ENCODE measurements around the gene AKAP10. TPM values are rescaled to one million over a fixed set of nuclear protein-coding genes. Genes with fewer than 3 reads are reported as not detected.
"Not testable (repeated sequence)": the region's sequence is repeated elsewhere in the genome, so short reads cannot be mapped to it uniquely, and the experiment has no call there.

AKAP10 gene
- polyA plus RNA-seq, 1 donor: 29.7 TPM

- peak; percentile 73 for DNase-seq
These were observed 110.1 kb downstream of the AKAP10 start, which contains the start of gene ULK2 for GRCh38 chr17:19867329-19868078. ULK2 (minus strand) TSS chr17:19867936; CDS start chr17:19867417, 519 bp downstream.

GRCh38 chr17:19867079-19867328, 110.6 kb downstream of the AKAP10 start:
- peak; percentile 65 for DNase-seq

- DNase-seq: no peak
These were observed 112.6 kb downstream of the AKAP10 start for GRCh38 chr17:19865021-19865420.

- DNase-seq: not testable (repeated sequence)
These were observed 116.9 kb downstream of the AKAP10 start for GRCh38 chr17:19860647-19861177.

DNA sequence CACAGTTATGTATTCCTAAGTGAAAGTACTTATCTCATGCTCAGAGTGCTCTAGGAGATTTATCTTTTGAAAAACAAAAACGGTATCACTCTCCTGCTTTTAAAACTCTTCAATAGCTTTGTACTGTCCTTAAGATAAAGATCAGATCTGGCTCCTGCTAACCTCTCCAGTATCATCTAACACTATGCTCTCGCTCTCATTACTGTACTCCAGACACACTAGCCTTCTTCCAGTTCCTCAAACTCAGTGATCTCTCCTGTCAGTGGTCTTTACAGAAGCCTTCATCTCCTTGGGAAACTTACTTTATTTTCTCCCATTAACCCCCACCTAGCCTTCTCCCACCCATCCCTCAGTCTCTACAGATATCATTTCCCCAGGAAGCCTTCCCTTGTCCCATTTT, 120.0 kb downstream of the AKAP10 start:
- DNase-seq: no peak

Other genes with a start within 250 kb of the AKAP10 start
- 1.2 TPM for gene ALDH3A1, start 229.5 kb downstream of the AKAP10 start, polyA plus RNA-seq (ENCODE audit: insufficient read length)
- 38.8 TPM for gene ULK2, start 109.9 kb downstream of the AKAP10 start, polyA plus RNA-seq (ENCODE audit: insufficient read length)
- gene SPECC1, start 31.5 kb upstream of the AKAP10 start, polyA plus RNA-seq (ENCODE audit: insufficient read length): 18.4 TPM

All from left kidney (tissue), 2 donors.